Fibroblast of skin of back (primary cell): ENCODE data around the gene C1QTNF5.

Experiments used
- DNase-seq: peaks from one replicate; pipeline ENCODE4 v3.0.0-alpha.2; 2013

C1QTNF5 gene

GRCh38 chr11:119373059-119373920, 32.6 kb upstream of the C1QTNF5 start:
- no peak for DNase-seq

DNA sequence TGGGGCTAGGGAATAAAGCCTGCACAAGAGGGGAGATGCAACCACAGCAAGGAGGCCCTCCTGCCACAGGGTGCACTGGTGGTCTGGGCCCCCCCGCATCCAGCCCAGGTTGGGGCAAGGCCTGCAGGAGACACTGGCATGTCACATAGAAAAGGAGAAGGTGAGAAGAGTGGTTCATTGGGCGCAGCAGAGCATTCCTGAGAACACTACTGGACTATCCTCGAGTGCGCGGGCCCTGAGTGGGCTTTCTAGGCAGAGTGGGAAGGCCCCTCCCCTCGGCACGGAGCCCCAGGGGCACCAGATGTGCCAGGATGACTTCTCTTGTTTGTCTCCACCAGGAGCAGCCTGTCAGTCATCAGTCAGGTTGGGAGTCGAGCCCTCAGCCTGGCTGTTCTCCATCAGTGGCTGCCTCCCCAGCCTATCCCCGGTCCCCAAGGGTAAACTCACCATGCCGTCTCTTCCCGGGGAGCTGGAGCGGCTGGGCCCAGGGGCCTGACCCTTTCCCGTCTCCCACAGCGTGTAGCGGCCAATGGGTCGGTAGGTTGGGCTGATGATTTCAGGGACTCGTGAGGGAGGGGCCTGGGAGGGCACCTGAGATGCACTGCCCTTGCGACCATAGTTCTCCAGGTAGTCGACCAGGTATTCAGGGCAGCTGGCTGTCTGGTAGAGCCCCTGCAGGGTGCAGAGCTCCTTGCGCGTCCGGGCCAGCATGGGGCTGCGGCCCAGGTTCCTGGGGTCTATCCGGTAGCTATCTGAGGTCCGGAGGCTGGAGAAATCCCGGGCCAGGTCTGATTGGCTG, 31.8 kb upstream of the C1QTNF5 start:
- no peak for DNase-seq

DNA sequence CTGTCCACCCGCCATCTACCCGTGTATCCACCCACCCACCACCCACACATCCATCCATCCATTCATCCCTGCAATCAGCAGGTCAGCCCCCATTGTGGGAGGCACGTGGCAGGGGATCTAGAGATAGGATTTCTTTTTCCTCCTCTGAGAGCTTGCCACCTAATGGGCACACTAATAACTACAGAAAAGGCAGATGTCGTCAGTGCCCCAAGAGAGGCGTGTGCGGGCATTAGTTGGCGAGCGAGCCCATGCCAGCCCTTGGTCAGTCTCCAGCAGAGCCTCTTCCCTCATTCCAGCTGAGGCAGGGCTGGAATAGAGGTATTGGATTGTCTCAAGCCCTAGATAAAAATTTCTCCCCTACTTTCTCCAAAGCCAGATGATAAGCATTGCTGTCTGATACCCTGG, 31.1 kb upstream of the C1QTNF5 start:
- DNase-seq = no peak

DNA sequence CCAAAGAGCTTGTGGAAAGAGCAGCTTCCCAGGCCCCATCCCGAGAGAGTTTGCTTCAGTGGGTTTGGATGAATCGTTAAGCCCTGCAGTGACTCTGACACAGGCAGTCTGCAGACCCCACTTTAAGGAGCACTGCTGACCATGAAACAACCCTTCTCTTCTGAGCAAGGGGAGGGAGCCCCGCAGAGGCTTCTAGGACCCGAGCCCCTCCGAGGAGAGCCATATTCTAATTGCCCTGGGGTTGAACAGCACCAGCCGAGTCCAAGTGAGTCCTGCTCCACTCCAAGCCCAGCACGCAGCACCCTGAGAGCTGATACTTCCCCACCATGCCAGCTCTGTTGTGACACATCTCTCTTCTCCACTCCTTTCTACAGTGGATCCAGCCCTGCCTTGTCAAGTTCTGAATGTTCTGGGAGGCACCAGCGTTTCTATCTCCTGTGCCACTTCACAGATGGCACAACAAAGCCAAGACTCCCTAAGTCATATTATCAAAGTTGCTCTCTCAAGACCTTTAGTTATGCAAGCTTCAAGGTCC, 30.5 kb upstream of the C1QTNF5 start:
- DNase-seq = no peak

DNA sequence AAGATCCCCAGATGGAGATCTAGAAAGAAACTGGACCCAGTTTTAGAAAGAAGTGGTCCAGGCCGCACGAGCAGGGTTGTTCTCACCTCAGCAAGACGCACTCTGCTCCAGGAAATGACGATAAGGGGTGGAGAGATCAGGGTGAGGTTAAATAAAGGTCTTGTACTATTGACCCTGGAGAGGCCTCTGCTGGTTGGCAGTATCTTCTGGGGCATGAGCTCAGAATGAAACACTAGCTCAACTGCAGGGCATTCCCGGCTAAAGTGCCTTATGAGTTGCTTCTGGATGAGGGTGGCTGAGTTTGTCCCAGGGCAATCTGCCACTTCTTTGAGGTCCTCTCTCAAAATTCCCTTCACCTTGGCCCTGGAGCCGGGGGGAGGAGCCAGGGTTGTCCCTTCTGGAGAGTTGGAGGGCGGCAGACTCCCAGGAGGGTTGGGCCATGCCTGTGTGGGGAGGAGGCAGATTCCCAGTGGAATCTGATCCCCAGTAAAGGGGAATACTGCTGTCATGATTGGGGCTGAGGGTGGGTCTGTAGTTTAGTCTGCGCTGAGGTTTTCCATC, 29.9 kb upstream of the C1QTNF5 start:
- no peak for DNase-seq

- DNase-seq = no peak
Observed at GRCh38 chr11:119369132-119369925, 28.6 kb upstream of the C1QTNF5 start.

DNA sequence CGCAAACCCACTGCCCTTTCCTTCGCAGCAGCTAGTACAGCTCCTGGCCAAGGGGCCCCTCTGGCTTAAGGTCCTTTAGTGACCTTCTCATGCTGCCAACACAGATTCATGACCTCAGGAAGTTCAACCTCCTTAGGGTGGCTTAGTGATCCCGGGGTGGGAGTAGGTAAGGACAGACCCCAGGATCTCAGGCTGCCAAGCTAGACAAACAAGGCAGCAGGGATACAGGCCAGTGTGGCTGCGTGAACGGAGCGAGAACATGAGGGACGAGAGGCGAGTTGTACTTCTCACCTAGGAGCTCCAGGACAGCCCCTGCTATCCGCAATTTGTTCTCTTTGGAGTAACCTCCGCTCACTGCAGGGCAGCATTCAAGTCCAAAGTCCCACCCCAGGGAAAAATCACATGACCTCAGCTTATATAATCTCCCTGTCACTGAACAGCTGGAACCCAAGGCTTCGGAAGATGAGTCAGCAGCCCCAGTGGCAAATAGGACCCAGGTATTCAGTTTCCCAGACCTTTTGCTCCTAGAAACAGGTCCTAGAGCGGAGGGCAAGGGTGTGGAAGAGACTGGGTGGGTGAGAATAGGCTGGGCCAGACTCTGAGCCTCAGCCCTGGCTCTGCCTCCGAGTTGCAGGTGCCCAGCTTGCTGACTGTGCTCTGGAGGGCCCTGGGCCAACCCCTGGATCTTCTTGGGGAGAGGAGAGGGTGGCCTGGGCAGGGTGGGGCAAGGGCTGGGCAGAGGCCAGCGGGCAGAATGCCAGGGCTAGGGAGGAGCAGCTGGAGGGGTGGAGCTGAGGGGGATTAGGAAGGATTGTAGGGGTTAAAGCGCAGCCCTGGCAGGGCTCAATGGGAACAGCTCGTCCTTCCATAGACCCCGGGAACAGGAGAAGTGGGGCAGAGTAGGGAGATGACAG, 27.7 kb upstream of the C1QTNF5 start:
- DNase-seq = peak; percentile 39

GRCh38 chr11:119367661-119368120, 27.0 kb upstream of the C1QTNF5 start:
- DNase-seq = no peak

DNA sequence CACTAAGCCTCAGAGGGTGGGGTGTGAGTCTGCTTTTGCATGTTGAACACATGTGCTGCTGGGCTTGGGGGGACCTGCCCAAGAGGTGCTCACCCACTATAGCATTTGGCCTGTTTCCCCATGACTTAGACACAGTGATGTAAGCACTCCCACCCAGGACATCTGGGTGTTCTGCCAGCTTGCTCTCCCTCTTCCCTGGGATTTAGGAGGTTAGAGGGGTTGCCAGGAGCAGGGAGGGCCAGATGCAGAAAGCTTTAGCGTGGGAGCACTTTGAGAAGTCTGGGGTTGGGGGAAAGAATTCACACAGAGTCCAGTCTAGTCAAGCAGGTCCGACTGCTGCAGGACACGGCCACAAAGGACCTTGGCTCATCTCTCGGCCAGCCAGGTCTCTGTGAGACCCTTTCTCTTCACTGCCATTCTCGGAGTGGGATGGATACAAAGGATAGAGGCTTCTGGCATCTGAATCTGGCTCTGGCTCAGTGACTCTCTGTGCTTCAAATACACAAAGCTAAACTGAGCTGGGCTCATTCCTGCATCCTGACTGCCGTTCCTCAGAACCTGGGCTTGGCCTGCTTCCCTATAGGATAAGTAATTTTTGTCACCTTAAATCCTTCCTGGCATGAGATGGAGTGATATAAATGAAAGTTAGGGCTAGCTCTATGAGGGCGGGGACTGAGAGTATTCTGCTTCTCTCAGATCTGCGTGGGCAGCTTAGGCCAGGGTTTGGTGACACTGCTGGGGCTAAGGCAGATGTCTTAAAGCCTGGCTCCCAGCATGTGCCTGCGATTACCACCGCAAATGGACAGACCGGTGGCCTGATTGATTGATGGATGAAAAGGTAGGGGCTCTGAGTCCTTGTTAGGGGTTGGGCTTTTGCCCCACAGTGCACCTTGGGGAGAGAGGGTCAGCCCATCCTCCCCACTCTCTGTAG, 26.3 kb upstream of the C1QTNF5 start:
- DNase-seq = no peak

DNA sequence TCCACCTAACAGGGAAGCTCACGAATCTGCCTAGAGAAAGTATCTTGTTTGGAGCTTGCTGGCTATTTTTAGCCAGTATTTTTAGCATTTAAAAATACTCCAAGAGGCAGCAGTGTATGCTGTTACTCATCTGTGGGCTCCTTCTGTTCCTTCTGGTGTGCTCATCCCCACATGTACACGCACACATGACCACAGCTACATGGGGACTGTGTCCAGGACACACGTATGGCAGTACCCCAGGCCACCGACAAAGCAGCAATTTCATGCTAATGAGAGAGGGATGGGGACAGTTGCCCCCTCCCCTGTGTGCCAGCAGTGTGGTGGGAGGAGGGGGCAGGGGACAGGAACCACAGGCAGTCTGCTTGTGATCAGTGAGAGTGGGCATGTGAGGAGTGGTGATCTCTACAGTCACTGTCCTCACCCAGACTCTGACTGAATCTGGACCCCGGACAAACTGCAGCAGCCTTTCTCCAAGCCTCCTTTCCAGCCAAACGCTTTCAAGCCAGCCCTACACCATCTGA, 24.4 kb upstream of the C1QTNF5 start:
- peak; percentile 45 for DNase-seq

- DNase-seq = peak; percentile 46
Observed at GRCh38 chr11:119363851-119364590, 23.3 kb upstream of the C1QTNF5 start.

DNA sequence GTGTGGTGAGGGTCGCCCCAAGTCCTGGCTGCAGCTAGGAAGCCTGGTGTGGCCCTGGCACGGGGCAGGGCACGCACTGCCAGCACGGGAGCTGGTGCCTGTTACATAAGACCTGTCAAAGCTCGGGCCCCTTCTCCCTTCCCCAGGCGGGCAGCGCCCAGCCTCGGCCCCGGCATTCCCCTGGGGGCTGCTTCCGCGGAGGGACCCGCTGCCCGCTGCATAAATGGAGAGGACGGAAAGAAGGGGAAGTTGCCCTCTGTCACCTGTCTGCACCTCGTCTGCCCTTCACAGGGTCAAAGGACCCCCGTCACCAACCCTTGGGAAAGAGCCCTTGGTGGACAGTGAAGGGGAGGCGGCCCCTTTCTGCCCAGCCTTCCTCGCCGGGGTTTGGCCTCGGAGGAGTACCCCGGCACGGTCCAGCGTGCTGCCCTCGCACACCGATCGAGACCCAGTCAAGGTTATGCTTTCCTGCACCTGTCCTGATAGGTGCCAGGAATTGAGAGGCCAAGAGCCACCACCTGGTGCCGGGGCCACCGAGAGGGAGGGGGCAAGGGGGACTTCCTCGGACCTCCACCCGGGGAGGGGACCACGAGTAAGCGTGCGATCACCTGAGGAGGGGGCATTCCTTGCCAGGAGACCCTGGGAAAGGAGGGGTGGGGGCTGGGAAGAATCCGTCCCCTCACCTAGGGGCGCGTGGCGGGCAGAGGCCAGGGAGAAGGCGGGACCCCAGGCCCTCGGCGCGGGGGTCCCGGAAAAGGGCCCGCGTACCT, 22.6 kb upstream of the C1QTNF5 start:
- DNase-seq = no peak

DNA sequence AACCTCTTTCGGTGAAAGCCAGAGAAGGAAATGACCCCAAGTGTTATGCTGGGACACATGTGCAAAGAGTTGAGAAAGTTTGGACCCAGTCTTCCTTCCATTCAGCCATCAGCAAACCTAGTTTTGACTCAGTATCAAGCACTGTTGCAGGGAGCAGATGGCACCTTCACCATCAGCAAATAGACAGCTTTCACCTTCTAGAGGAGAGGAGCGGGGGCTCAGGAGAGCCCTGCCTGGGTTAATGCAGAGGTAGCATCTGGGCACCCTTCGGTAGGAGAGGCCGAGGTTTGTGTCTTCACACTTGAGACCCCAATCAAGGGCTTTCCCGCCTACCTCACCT, 22.0 kb upstream of the C1QTNF5 start:
- no peak for DNase-seq

GRCh38 chr11:119361941-119362725, 21.4 kb upstream of the C1QTNF5 start:
- no peak for DNase-seq

DNA sequence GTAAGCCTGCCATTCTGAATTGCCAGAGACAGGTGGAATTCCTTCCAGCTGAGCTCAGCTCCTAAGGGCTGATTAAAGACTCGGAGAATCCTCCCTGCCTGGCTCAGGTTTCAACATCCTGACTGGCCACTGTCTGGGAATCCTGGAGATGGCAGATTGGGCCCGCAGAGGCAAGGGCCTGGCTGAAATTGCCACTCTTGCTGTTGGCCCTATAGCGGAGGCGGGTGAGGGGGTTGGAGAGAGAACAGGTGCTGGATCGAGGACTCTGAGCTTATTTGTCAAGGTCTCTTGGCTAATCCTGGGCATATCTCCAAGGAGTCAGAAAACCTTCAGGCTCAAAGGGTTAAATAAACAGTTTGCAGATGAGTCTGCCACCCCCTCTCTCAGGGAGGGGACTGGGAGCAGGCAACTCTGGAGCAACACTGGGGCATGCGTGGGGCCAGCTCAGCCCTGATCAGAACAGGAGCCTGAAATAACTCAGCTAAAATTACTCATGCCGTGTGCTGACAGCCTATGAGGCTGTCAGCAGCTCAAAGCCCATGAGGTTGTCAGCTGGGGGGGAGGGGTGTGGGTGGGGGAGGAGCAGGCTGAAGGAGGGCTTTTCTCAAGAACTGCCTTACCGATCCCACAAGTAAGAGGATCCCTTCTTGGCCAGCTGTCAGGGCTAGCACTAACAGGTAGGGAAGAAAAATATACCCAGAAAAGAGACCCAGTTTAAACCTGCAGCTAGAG, 20.5 kb upstream of the C1QTNF5 start:
- peak; percentile 75 for DNase-seq

GRCh38 chr11:119359365-119360214, 18.9 kb upstream of the C1QTNF5 start:
- DNase-seq = no peak
